Thoracic aorta (tissue), 2 donors: ENCODE results near the gene ARHGAP19. TPM values are rescaled to one million over a fixed set of nuclear protein-coding genes. Genes with fewer than 3 reads are reported as not detected.

ENCODE experiments used
- ATAC-seq: fragments of 150-250 bp; one replicate; pipeline ENCODE4 v1.8.0; 2017; ENCODE audit warnings: low read depth; ENCODE audit not compliant: insufficient number of reproducible peaks, low FRiP score
- DNase-seq: peaks from one replicate; pipeline ENCODE4 v3.0.0-alpha.2; 2020; ENCODE audit warnings: low spot score
- H3K27ac ChIP-seq, 2 donors: fragments of 200-600 bp; sonication (generic); 1 replicate in 1 of 2; 2 replicates in 1 of 2; pipeline ENCODE4 v1.5.1; 2016; ENCODE audit warnings: mild to moderate bottlenecking in 2 of 2, moderate library complexity in 2 of 2
- H3K27me3 ChIP-seq: fragments of 200-600 bp; sonication (generic); replicated peaks from 2 replicates; pipeline ENCODE4 v1.6.0; 2016; ENCODE audit warnings: mild to moderate bottlenecking; ENCODE audit not compliant: insufficient read depth
- H3K36me3 ChIP-seq: fragments of 200-600 bp; sonication (generic); one replicate; pipeline ENCODE4 v1.5.1; 2016
- H3K4me1 ChIP-seq, 2 donors: fragments of 200-600 bp; sonication (generic); 1 replicate in 1 of 2; 2 replicates in 1 of 2; pipeline versions ENCODE4 v1.5.1 to v1.6.0; 2016; ENCODE audit warnings: low read depth in 2 of 2, mild to moderate bottlenecking in 1 of 2; ENCODE audit not compliant: control insufficient read depth in 1 of 2
- H3K4me3 ChIP-seq: fragments of 200-600 bp; sonication (generic); 2 replicates; pipeline ENCODE4 v1.5.1; 2016; ENCODE audit warnings: mild to moderate bottlenecking
- H3K9me3 ChIP-seq: fragments of 200-600 bp; sonication (generic); 2 replicates; pipeline ENCODE4 v1.5.1; 2016
- total RNA-seq, 2 donors: library from RNA; depleted of rRNA; stranded (reverse); fragments of >200 nt; gene quantifications; one replicate each; pipeline versions ENCODE4 v1.1.0 to v1.2.3, GENCODE V29; 2016
- TF ChIP-seq, protein P1 (sequence below): fragments of 200-600 bp; sonication (generic); IDR thresholded peaks from one replicate; pipeline ENCODE4 v1.5.1; 2019; ENCODE audit warnings: antibody characterized with exemption

The ARHGAP19 gene
- total RNA-seq, 2 donors from 2014 or later, result 3.5 to 27.1 TPM

DNA sequence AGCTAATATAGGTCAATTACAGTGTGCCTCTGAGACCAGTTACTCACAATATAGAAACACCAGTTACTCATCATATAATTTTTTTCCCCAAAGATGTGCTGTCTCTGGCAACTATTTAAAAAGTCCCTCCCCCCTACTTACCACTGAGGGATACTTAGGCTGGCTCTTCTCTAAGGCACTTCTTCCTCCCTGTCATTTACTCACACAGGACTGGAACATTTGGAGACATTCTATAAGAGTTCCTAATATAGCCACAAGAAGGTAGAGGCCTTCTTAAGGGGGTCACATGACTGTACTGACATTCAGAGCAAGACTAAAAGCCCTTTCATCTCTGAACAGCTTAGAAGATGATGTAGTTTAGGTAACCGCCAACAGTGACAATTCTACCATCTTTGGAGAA lies 62.3 kb downstream of the ARHGAP19 start:
- H3K27ac ChIP-seq, result no peak overlapping the region
- no peak for ATAC-seq
- no peaks in the 10 kb centered on the region for H3K9me3 ChIP-seq
- TF ChIP-seq, protein P1, sequence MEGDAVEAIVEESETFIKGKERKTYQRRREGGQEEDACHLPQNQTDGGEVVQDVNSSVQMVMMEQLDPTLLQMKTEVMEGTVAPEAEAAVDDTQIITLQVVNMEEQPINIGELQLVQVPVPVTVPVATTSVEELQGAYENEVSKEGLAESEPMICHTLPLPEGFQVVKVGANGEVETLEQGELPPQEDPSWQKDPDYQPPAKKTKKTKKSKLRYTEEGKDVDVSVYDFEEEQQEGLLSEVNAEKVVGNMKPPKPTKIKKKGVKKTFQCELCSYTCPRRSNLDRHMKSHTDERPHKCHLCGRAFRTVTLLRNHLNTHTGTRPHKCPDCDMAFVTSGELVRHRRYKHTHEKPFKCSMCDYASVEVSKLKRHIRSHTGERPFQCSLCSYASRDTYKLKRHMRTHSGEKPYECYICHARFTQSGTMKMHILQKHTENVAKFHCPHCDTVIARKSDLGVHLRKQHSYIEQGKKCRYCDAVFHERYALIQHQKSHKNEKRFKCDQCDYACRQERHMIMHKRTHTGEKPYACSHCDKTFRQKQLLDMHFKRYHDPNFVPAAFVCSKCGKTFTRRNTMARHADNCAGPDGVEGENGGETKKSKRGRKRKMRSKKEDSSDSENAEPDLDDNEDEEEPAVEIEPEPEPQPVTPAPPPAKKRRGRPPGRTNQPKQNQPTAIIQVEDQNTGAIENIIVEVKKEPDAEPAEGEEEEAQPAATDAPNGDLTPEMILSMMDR, result no peak
- no peak overlapping the region for H3K4me3 ChIP-seq
- no peaks in the 10 kb centered on the region for H3K4me1 ChIP-seq
- H3K36me3 ChIP-seq, result no peaks in the 10 kb centered on the region
- no peak for DNase-seq
- no peaks in the 10 kb centered on the region for H3K27me3 ChIP-seq

DNA sequence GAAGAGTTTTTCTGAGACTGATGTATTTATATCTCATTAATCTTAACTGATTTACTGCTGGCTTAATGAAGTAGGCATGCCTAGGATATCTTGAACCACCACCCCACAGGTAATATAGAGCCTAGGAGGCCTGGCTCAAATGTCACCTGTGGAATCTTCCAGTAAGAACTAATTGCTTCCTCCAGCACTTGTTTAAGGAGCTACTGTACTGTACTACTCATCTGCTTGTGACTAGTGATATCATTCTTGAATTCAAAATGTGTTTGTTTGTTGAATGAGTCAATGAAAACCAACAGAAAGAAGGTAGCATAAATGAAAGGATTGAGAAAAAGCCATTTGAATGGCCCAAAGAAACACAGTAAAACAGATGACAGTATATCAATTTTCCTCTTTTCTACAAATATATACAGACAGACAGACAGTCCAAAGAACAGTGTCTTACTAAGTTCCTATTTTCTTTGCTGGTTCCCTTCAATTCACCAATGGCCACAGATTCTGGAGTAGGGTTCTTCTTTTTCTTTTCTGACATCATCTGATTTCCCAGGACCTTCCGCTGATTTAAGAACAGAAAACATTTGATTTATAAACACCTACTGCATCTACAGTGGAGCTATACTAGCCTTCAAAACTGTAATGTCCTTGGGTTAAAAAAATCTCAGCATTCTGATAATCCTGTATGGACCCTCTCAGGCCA lies 63.0 kb downstream of the ARHGAP19 start:
- H3K36me3 ChIP-seq, result no peaks in the 10 kb centered on the region
- H3K4me3 ChIP-seq, result no peak overlapping the region
- no peak overlapping the region for H3K27ac ChIP-seq
- H3K4me1 ChIP-seq, result no peaks in the 10 kb centered on the region
- no peaks in the 10 kb centered on the region for H3K27me3 ChIP-seq
- TF ChIP-seq, protein P1, result no peak
- ATAC-seq, result no peak
- H3K9me3 ChIP-seq, result no peaks in the 10 kb centered on the region
- DNase-seq, result no peak

DNA sequence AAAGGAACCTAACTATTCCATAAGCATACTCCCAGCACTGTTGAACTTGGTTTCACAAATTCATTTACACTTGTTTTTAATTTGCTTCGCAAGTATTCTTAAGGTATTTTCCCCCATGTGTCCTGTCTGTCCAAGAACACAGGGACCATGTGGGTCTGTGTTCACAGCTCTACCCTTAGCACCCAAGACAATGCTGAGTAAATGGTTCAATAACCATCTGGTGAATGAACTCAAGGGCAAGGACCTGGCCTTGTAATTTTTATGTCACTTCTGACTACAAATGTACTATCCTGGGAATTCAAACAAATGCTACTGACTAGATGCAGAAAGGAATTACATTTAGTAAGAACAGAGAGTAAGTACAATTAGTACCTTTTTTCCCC lies 63.7 kb downstream of the ARHGAP19 start:
- TF ChIP-seq, protein P1, result no peak
- H3K9me3 ChIP-seq, result no peaks in the 10 kb centered on the region
- H3K4me3 ChIP-seq, result no peak overlapping the region
- no peaks in the 10 kb centered on the region for H3K36me3 ChIP-seq
- H3K27me3 ChIP-seq, result no peaks in the 10 kb centered on the region
- ATAC-seq (no peak), DNase-seq (no peak)
- H3K4me1 ChIP-seq, result no peaks in the 10 kb centered on the region
- no peak overlapping the region for H3K27ac ChIP-seq

DNA sequence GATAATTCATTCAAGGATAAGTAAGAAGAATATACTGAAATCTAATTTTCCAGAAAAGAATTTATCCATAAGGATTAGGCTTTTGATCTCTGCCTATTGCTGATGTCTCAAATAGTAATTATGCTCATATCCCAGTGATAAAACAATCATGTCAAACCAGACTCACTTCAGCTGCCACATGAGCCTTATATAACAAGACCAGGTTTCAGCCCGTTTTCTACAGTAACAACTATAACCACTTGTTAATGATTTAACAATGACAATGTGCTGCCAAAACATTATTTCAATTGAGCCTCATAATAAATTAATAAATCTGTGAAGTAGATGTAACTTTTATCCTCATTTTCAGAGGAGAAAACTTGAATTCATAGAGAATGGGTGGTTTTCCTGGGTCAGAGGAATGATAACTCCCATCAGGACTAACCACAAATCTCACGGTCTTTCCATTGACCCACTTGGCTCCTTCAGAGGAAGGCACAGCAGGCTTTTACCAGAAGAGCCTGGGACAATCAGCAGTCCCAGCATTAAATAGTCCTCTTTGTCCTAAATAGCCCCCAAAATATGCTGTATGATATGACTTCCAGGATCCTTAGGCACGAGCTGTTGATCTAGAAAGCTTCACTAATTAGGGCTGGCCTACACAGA lies 64.2 kb downstream of the ARHGAP19 start:
- ATAC-seq, result no peak
- TF ChIP-seq, protein P1, result no peak
- no peak for DNase-seq
- no peaks in the 10 kb centered on the region for H3K4me1 ChIP-seq
- no peaks in the 10 kb centered on the region for H3K36me3 ChIP-seq
- no peak overlapping the region for H3K4me3 ChIP-seq
- no peak overlapping the region for H3K27ac ChIP-seq
- H3K9me3 ChIP-seq, result no peaks in the 10 kb centered on the region
- H3K27me3 ChIP-seq, result no peaks in the 10 kb centered on the region

DNA sequence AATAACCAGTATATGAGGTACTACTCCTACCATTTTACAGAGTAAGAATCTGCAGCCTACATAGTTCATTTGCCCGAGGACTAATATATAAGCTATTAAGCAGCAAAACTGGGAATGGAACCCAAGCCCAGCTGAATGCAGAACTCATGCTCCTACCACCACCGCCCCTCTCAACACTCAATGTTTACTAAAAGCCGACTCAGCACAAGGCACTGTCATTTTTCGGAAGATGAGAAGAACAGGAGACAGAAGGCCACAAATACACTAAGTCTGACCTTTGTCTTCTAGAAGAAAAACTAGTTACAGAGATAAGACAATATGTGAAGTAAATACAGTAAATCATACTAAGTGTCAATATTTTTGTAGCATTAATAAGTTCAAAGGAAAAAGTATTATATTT lies 66.0 kb downstream of the ARHGAP19 start:
- H3K9me3 ChIP-seq, result no peaks in the 10 kb centered on the region
- no peak overlapping the region for H3K4me3 ChIP-seq
- no peaks in the 10 kb centered on the region for H3K4me1 ChIP-seq
- H3K27me3 ChIP-seq, result no peaks in the 10 kb centered on the region
- no peak overlapping the region for H3K27ac ChIP-seq
- no peak for DNase-seq
- TF ChIP-seq, protein P1, result no peak
- no peaks in the 10 kb centered on the region for H3K36me3 ChIP-seq
- no peak for ATAC-seq
